NCI-H2227 treated with DMSO at 0.1 percent for 48 hours (cell line): Measurements from ENCODE around the gene ST6GALNAC2.
"Not testable (repeated sequence)": the region's sequence is repeated elsewhere in the genome, so short reads cannot be mapped to it uniquely, and the experiment has no call there.

Experiments used
- DNase-seq: peaks from one replicate; lab custom pipeline; 2025; lab: John Stamatoyannopoulos, UW

Gene ST6GALNAC2

GRCh38 chr17:76585649-76586593 lies at the start of gene ST6GALNAC2:
ST6GALNAC2 (minus strand) TSS chr17:76585860; CDS start chr17:76585808, 52 bp downstream.
- DNase-seq = no peak

- no peak for DNase-seq
Measured at GRCh38 chr17:76635039-76635438, 49.4 kb upstream of the ST6GALNAC2 start.

- no peak for DNase-seq
Measured at GRCh38 chr17:76633628-76634328, 48.1 kb upstream of the ST6GALNAC2 start.

GRCh38 chr17:76631821-76632565 lies 46.3 kb upstream of the ST6GALNAC2 start:
- DNase-seq = no peak

GRCh38 chr17:76630151-76630550 lies 44.5 kb upstream of the ST6GALNAC2 start:
- DNase-seq = no peak

GRCh38 chr17:76627510-76627909 lies 41.9 kb upstream of the ST6GALNAC2 start:
- DNase-seq = no peak

- no peak for DNase-seq
Measured at GRCh38 chr17:76626442-76626841, 40.8 kb upstream of the ST6GALNAC2 start.

GRCh38 chr17:76625496-76625895 lies 39.8 kb upstream of the ST6GALNAC2 start:
- no peak for DNase-seq

GRCh38 chr17:76623271-76624146 lies 37.8 kb upstream of the ST6GALNAC2 start:
- DNase-seq = peak; percentile 70

- no peak for DNase-seq
Measured at GRCh38 chr17:76617838-76618237, 32.2 kb upstream of the ST6GALNAC2 start.

- DNase-seq = no peak
Measured at GRCh38 chr17:76614912-76615617, 29.4 kb upstream of the ST6GALNAC2 start.

GRCh38 chr17:76614064-76614759 lies 28.6 kb upstream of the ST6GALNAC2 start:
- not testable (repeated sequence) for DNase-seq

- no peak for DNase-seq
Measured at GRCh38 chr17:76612977-76613851, 27.6 kb upstream of the ST6GALNAC2 start.

- no peak for DNase-seq
Measured at GRCh38 chr17:76612465-76612864, 26.8 kb upstream of the ST6GALNAC2 start.

- no peak for DNase-seq
Measured at GRCh38 chr17:76611758-76612157, 26.1 kb upstream of the ST6GALNAC2 start.

GRCh38 chr17:76611080-76611749 lies 25.6 kb upstream of the ST6GALNAC2 start:
- peak; percentile 33 for DNase-seq

GRCh38 chr17:76606685-76607084 lies 21.0 kb upstream of the ST6GALNAC2 start:
- not testable (repeated sequence) for DNase-seq

GRCh38 chr17:76601065-76601464 lies 15.4 kb upstream of the ST6GALNAC2 start:
- no peak for DNase-seq
